Transverse colon (tissue), 4 donors: Measurements from ENCODE around the gene KRTAP10-11.
"Not testable (repeated sequence)": the region's sequence is repeated elsewhere in the genome, so short reads cannot be mapped to it uniquely, and the experiment has no call there.

Source experiments
- POLR2A ChIP-seq: fragments of 450-650 bp; IDR thresholded peaks from one replicate; pipeline ENCODE4 v1.6.1; 2016; ENCODE audit warnings: antibody characterized with exemption, mild to moderate bottlenecking, moderate library complexity
- POLR2AphosphoS5 ChIP-seq, 3 donors: sonication (generic); formaldehyde crosslinking; IDR thresholded peaks; one replicate each; pipeline ENCODE4 v1.6.1; 2016; ENCODE audit warnings: antibody characterized with exemption in 3 of 3
- TF ChIP-seq, protein P1 (sequence below), 5 experiments: fragments of 200-600 bp in 3 of 5; fragments of 450-650 bp in 2 of 5; sonication (generic) in 3 of 5; IDR thresholded peaks; 1 replicate in 2 of 5; 2 replicates in 3 of 5; pipeline ENCODE4 v1.5.1; 2016 to 2017; ENCODE audit warnings: antibody characterized with exemption in 5 of 5, inconsistent platforms in 3 of 5, mild to moderate bottlenecking in 2 of 5, moderate library complexity in 1 of 5

DNA sequence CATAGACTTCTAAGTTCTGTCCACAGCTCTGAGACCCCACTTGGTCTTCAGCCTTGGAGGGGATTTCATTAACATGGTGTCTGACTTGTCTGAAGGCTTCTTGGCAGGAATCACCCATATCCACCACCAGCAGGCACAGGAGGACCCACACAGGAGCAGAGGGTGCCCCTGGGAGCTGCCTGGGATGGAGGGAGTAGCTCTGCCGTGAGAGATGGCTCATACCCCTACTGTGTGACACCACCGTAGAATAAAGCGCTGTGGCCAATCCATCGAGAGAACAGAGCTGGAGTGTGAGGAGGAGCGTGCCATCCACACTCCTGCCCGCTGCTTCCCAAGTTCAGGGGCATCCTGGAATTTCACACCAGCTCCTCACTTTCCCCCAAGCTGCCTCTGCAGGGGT lies 38.8 kb downstream of the KRTAP10-11 start:
- TF ChIP-seq, protein P1, sequence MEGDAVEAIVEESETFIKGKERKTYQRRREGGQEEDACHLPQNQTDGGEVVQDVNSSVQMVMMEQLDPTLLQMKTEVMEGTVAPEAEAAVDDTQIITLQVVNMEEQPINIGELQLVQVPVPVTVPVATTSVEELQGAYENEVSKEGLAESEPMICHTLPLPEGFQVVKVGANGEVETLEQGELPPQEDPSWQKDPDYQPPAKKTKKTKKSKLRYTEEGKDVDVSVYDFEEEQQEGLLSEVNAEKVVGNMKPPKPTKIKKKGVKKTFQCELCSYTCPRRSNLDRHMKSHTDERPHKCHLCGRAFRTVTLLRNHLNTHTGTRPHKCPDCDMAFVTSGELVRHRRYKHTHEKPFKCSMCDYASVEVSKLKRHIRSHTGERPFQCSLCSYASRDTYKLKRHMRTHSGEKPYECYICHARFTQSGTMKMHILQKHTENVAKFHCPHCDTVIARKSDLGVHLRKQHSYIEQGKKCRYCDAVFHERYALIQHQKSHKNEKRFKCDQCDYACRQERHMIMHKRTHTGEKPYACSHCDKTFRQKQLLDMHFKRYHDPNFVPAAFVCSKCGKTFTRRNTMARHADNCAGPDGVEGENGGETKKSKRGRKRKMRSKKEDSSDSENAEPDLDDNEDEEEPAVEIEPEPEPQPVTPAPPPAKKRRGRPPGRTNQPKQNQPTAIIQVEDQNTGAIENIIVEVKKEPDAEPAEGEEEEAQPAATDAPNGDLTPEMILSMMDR (IDR thresholded peaks at IDR 0.05): not testable (repeated sequence)
- not testable (repeated sequence) for TF ChIP-seq POLR2AphosphoS5 (IDR thresholded peaks at IDR 0.05); POLR2A
